Bronchial epithelial cell (primary cell): ENCODE data around the gene PIK3CB. TPM values are rescaled to one million over a fixed set of nuclear protein-coding genes. Genes with fewer than 3 reads are reported as not detected.
"Not testable (repeated sequence)": the region's sequence is repeated elsewhere in the genome, so short reads cannot be mapped to it uniquely, and the experiment has no call there.

Experiments
- DNase-seq: peaks from one replicate; pipeline ENCODE4 v3.0.0-alpha.2; 2010; ENCODE audit warnings: low read depth
- FAIRE-seq: peaks from 2 replicates; lab custom pipeline; 2011; peaks lifted over from hg19 to GRCh38; lab: Jason Lieb, UNC
- H3K27me3 ChIP-seq: 2 replicates; pipeline ENCODE4 v1.5.1; 2011; ENCODE audit warnings: low read length; ENCODE audit not compliant: control insufficient read depth, insufficient read depth
- H3K36me3 ChIP-seq: 2 replicates; pipeline ENCODE4 v1.5.1; 2011; ENCODE audit warnings: low read length; ENCODE audit not compliant: control insufficient read depth, insufficient read depth
- H3K4me3 ChIP-seq: 2 replicates; pipeline ENCODE4 v1.5.1; 2011; ENCODE audit warnings: mild to moderate bottlenecking, low read depth, low read length, control low read depth
- total RNA-seq: library from RNA; depleted of rRNA; stranded (reverse); fragments of >200 nt; gene quantifications from 2 replicates; pipeline ENCODE4 v1.2.1, GENCODE V29; 2014
- TF ChIP-seq, protein P1 (sequence below): IDR thresholded peaks from 2 replicates; pipeline ENCODE4 v1.5.1; 2011; ENCODE audit warnings: mild to moderate bottlenecking, moderate library complexity, low read length, control low read depth, inconsistent platforms; ENCODE audit not compliant: insufficient read depth, severe bottlenecking

PIK3CB gene
- total RNA-seq, 1 donor from 2014 or later: 11.3 TPM

DNA sequence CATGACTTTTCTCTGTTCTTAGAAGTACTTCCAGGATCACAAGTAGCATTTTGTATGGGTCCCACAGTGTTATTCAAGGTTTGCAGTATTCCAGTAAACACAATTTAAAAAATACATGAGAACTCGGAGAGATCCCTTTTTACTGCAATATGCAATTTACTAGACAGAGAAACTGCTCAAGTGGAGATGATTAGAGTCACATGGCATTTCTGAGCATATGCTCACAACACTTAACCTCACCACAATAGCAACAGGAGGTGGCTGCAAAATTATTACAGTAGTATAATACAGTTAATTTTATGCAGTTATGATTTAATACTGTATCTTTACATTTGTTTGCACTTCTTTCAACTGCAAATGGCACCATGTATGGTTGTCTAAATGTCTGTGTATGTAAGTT lies 87.5 kb downstream of the PIK3CB start:
- H3K27me3 ChIP-seq: no peaks in the 10 kb centered on the region
- FAIRE-seq (no peak), DNase-seq (no peak)
- no peak overlapping the region for H3K4me3 ChIP-seq
- TF ChIP-seq, protein P1, sequence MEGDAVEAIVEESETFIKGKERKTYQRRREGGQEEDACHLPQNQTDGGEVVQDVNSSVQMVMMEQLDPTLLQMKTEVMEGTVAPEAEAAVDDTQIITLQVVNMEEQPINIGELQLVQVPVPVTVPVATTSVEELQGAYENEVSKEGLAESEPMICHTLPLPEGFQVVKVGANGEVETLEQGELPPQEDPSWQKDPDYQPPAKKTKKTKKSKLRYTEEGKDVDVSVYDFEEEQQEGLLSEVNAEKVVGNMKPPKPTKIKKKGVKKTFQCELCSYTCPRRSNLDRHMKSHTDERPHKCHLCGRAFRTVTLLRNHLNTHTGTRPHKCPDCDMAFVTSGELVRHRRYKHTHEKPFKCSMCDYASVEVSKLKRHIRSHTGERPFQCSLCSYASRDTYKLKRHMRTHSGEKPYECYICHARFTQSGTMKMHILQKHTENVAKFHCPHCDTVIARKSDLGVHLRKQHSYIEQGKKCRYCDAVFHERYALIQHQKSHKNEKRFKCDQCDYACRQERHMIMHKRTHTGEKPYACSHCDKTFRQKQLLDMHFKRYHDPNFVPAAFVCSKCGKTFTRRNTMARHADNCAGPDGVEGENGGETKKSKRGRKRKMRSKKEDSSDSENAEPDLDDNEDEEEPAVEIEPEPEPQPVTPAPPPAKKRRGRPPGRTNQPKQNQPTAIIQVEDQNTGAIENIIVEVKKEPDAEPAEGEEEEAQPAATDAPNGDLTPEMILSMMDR: no peak
- no peaks in the 10 kb centered on the region for H3K36me3 ChIP-seq

DNA sequence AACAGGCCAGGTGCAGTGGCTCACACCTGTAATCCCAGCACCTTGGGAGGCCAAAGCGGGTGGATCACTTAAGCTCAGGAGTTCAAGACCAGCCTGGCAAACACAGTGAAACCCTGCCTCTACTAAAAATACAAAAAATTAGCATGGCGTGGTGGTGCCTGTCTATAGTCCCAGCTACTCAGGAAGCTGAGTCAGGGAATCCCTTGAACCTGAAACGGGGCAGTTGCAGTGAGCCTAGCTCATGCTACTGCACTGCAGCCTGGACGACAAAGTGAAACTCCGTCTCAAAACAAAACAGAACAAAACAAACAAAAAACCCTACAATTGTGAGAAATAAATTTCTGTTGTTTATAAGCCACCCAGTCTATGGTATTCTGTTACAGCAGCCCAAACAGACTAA lies 94.7 kb downstream of the PIK3CB start:
- H3K36me3 ChIP-seq: no peaks in the 10 kb centered on the region
- no peak for FAIRE-seq
- TF ChIP-seq, protein P1: no peak

DNA sequence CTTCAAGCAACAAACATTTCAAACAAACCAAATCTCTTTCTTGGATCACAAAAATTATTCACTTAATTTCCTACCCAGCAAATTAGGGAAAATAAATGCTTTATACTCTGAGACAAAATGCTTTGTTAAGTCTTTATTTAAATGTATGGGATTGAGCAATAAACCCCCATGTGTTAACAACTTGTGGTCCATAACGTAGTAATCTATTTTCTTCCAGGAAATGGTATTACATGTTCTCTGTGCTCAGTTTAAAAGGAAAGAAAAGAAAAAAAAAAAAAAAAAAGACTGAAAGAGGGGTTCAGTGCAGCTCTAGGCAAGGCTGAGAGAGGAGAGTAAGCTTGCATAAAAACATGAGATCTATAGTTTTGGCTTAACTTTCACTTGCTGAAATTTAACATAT lies 102.3 kb downstream of the PIK3CB start:
- no peak for FAIRE-seq
- TF ChIP-seq, protein P1: no peak
- Histone ChIP-seq H3K36me3 (no peaks in the 10 kb centered on the region), H3K4me3 (no peak overlapping the region), H3K27me3 (no peaks in the 10 kb centered on the region)
- DNase-seq: no peak

More for the DNA sequence above, 94.7 kb downstream of the PIK3CB start:
- no peaks in the 10 kb centered on the region for H3K27me3 ChIP-seq
- no peak for DNase-seq
- no peak overlapping the region for H3K4me3 ChIP-seq

DNA sequence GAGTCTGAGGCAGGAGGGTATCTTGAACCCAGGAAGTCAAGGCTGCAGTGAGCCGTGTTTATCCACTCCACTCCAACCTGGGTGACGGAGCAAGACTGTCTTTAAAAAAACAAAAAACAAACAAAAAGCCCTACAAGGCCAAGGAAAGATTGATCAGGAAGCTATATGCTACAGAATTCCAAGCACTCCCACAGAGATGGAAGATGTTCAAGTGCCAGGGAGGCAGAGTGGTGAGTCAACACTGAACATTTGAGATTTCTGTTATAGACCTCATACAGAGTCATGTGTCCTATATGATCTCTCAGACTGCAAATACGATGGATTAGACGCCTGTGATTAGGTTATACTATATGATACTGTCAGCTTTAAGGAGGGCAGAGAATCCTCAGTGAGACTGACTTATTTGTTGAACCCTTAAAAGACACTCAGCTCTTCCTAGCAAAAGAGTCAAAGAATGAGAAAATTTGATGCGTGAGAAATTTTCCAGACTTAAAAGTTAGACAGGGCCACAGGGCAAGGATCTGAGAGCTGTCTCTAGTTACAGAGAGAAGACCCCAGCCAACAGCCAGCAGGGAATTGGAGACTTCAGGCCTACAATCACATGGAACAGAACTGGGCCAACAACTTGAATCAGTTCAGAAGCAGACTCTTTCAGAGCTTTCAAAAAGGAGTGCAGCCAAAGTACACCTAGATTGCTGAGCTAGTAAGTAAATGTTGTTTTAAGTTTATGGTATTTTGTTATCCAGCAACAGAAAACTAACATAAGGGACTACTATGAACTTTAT lies 107.6 kb downstream of the PIK3CB start:
- TF ChIP-seq, protein P1: no peak

DNA sequence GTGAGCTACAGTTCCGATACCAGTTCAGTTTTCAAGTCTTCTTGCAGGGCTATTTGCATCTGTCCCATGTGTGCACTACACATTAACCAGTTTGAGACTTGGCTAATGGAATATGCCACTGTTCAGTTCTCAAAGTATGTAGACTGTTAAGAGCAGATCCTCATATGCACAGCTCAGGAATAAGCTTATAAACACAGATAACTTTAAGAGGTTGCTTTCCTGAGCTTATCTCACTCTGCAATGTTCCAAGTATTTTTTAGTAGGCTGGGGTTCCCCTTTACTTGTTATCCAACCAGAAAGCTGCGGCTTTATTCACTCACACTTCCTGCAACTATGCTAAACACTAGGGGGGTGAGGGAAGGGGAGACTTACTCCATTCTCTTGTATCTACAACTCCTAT lies 108.7 kb downstream of the PIK3CB start:
- not testable (repeated sequence) for FAIRE-seq, H3K27me3 ChIP-seq, H3K4me3 ChIP-seq, H3K36me3 ChIP-seq, DNase-seq

More for the DNA sequence above, 107.6 kb downstream of the PIK3CB start:
- FAIRE-seq (no peak), DNase-seq (peak; percentile 16)
- Histone ChIP-seq H3K4me3 (no peak overlapping the region), H3K36me3 (no peaks in the 10 kb centered on the region), H3K27me3 (no peaks in the 10 kb centered on the region)

DNA sequence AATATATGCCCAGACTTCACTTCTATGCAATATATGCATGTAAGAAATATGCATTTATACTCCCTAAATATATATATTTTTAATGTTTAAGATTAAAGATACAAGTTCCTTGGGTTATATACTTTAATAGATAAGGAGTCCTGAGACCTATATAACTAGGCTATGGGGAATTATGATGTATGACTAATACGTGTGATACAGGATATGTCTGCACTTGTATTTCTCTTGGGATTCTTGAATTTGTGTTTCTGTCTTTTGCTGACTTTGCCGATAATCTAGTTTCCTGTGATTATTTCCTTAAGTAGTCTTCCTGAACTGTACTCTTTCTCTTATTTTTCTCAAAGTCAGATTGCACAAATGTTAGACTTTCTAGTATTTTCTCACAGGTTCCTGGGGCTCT lies 109.6 kb downstream of the PIK3CB start:
- H3K4me3 ChIP-seq: no peak overlapping the region
- TF ChIP-seq, protein P1: no peak
- H3K36me3 ChIP-seq: no peaks in the 10 kb centered on the region
- H3K27me3 ChIP-seq: no peaks in the 10 kb centered on the region
- no peak for FAIRE-seq
- peak; percentile 75 for DNase-seq
